GM19395 (cell line): Measurements from ENCODE around the gene MEOX2.

Source experiments
- ATAC-seq: cut with Tn5 transposase; IDR thresholded peaks from one replicate; pipeline ENCODE4 v1.9.1; 2021; ENCODE audit warnings: mild to moderate bottlenecking, moderate library complexity; ENCODE audit not compliant: unreplicated experiment

Gene MEOX2

GRCh38 chr7:15618275-15618674 lies 68.2 kb downstream of the MEOX2 start:
- no peak for ATAC-seq

DNA sequence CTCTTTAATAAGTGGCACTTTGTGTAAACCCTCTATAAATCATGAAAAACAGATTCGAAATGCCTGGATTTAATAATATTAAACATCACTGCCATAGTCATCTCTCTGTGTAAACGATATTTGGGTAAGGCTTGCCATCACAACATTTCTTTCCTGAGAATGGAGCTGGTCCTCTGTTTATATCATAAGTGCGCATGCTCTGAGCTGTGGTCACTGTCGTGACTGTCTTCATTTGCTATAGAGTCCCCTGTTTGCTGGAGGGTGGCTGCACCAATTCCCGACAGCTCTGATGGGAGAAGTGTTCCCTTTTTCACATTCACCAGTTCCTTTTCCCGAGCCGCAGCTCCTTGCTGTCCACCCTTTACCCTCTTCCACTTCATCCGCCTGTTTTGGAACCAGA lies 74.3 kb downstream of the MEOX2 start:
- ATAC-seq = no peak

GRCh38 chr7:15610503-15610902 lies 76.0 kb downstream of the MEOX2 start:
- no peak for ATAC-seq

DNA sequence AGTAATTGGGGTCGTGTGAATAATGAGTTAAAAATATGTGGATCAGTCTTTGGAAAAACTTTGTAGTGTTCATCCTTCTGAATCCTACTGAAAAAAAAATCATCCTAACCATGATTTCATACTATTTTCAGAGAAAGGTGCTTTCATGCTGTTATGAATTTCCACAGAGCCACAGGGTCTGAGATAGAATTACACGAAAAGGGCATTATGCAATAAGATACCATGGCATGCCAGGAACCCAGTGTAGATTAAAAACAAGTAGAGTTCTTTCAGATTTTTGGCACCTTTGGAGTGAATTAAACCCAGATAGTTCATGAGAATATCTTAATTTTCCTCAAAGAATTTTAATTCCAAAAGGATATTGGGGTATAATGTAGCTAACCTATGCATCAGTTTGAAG lies 77.2 kb downstream of the MEOX2 start:
- ATAC-seq = no peak

DNA sequence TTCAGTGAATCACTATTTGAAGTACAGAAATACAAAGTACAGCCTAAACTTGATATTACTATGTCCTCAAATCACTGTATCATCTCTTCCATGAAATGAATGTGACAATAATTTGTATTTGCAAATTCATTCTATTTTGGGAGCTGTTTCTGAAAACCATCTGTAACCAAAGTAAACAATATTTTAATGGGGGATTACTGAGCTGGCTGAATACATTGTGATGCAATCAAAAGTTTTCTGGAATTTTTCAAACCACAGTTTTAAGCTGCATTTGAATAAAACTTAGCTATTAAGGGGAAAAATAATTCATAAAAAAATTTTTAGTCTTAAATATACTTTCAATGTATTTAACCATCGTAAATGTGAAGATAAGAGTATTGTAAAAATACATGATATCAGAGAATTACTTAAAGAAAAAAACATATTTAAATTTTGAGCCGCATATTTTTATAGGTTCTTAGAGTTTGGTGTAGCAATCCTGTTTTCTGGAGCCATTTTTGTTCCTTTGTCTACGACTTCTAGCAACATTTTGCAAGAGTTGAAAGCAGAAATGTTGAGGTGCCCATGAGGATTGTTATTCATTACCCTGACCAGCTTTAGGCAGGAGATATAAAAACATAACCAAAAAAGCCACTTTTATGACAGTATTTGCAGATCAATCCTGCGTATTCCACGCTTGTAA lies 78.8 kb downstream of the MEOX2 start:
- ATAC-seq = no peak

GRCh38 chr7:15606561-15606960 lies 79.9 kb downstream of the MEOX2 start:
- ATAC-seq = no peak

- ATAC-seq = no peak
Observed at GRCh38 chr7:15604166-15604565, 82.3 kb downstream of the MEOX2 start.

- no peak for ATAC-seq
Observed at GRCh38 chr7:15603124-15603523, 83.4 kb downstream of the MEOX2 start.

DNA sequence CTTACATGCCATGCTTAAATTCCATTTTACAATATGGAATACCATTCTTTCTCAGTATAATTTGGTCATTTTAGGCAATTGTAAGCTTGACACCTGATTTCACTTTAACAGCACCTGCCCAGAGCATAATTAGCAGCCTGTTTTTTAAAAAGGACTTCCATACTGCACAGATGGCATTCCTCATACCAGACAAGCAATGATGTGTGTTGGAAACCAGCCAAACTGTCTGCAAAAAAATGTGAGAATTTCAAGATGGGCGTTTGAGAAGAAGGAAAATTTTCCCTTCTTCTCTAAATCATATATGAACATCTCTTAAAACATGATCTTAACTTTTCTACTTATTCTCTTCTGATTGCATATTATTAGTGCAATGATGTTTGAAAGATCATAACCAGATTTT lies 84.2 kb downstream of the MEOX2 start:
- no peak for ATAC-seq

GRCh38 chr7:15601175-15601574 lies 85.3 kb downstream of the MEOX2 start:
- ATAC-seq = no peak

DNA sequence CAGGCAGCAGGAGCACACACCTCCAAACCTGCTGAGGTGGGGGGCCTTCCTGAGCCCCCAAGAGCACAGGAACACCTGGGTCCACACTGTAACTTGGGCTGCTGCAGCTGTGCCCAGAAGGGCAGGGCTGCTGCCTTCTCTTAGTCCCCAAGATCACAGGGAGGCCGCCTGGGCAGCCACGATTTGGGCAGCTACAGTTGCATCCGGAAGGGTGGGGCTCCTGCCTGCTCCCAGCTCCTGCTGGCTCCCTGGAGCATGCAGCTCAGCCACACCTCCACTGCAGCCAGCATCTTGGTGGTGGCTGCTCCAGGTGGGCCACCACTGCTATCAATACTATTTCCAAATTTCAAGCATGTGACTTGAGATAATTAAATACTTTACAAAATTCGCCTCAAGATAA lies 86.2 kb downstream of the MEOX2 start:
- no peak for ATAC-seq

GRCh38 chr7:15594461-15594860 lies 92.0 kb downstream of the MEOX2 start:
- no peak for ATAC-seq

DNA sequence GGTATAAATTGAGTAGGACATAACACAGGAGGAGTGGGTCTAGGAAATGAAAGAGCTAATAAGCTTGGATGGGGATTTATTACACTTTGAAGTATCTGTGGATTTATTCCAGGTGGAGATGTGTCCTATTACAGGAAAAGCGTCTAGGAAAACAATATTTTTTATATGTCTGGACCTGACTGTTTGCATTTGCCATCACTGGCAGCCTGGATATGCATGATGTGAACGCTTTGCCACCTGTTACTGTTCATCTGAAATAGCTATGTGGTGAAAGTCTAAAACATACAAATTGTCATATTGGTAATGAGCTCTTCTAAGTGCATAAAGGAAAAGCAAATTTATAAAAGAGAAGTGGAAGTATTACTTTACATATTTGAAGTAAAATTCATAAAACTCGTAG lies 93.1 kb downstream of the MEOX2 start:
- no peak for ATAC-seq

DNA sequence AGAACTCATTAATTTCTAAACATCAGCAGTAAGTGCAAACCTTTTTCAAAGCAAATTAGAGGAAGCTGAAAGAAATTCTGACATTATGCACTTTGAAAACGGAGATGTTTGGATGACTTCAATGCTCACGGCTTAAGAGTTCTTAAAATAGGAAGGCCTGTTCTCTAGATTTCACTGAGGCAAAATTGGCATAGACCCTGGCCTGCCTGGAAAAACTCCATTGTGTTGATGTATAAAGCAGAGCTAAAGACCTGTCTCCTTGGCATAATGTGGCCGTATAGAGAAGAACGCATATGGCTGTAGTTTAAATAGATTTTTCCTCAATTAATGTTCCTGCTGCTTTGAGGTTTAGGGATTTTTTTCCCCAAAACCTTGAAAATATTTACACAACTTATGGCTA lies 100.2 kb downstream of the MEOX2 start:
- no peak for ATAC-seq

- ATAC-seq = no peak
Observed at GRCh38 chr7:15584575-15584974, 101.9 kb downstream of the MEOX2 start.

DNA sequence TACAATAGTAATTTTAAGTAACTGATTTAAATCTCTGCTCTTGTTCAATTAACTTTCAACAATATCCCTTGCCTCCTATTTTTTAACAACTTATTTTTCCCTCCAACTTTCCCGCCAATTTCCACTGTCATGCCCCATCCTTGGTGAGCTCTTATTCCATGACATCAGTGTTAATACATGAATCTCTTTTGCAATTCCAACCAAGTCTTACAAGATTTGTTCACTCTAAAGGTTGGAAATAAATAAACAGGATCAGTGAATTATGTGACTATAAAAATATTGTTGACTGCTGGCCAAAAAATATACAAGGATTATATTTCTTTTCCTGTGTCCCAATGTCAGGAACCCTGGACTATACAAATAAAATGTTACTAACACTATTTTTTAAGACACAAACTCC lies 103.7 kb downstream of the MEOX2 start:
- no peak for ATAC-seq

DNA sequence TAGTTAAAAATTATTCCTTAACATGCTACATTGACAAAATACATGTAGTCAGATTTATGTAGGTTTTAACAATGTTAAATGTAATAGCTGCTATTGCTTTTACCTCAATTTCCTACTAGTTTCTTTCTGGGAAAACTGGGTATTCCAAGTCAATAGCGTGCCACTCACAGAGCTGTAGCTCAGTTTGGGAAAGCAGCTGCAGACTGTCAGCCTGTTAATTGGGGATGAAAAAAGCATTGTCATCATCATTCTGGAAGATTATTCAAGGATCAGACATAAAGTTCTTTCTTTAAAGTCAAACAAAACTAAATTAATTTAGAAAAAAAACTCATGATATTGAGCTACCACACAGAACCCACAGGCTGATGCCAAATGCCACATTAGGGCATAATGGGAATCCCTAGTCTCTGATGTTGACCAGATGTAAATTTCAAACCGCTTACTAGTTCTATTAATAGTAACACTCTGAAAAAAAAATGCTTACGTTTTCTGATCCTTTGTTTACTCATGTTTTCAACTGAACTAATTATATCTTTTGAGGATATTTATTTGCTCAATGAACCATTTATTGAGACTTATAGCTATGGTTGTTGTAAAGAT lies 105.0 kb downstream of the MEOX2 start:
- no peak for ATAC-seq

GRCh38 chr7:15580604-15581351 lies 105.7 kb downstream of the MEOX2 start:
- no peak for ATAC-seq

- no peak for ATAC-seq
Observed at GRCh38 chr7:15577600-15577999, 108.9 kb downstream of the MEOX2 start.

DNA sequence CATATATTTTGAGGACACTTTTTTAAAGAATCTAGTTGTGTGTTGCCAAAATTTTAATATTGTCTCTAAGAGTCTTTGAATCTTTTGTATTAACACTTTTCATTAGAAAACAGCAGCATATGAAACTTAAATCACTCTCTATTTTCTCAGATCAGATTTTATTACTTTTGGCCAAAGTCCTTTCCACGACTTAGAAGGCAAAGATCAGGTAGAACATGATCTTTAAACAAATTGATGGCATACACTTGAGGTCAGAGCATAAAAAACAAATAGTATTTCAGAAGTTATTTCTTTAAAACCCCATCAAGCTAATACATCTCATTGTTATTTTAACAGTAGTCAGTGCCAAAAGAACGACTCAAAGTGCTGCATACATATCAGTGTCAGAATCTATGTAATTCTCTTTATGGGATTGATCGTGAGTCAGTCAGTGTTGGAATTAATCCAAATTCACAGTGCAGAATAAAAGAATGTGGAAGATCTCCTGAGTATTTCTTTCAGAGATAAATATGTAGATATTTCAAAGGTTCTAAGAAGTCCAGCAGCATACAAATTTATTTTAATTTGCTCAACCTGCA lies 115.1 kb downstream of the MEOX2 start:
- no peak for ATAC-seq

DNA sequence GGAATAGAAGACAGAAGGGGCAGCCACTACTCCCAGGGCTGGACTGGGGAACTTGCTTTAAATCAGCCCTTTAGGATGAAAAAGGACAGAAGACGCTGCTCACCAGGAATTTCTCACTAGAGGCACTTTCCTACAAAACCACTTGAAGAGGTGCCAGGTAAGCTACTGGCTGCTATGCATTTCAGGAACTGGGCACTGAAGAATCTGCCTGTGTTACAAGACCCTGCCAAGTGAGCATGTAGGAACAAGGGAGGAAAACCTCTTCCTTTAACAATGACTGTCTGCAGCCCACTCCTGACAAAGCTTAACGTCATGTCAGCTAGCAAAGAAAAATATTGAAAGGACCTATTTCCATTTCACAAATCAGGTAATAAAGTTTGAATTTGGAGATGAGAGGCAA lies 118.8 kb downstream of the MEOX2 start:
- ATAC-seq = no peak

DNA sequence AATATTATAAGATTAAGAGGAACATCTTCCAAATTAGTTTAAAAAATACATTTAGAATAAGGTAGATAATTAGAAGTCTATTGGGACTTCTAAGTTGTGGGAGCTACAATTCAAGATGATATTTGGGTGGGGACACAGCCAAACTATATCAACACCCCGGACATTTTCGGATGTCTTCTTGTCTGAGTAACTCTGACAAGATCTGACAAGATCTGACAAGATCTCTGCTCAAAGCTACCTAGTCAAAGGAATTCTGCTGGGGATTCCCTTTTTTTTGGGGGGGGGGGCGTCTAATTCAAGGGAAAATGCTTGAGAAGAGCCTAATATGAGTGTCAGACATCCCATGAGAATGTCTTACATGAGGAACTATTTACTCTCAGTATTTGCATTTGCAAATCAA lies 119.4 kb downstream of the MEOX2 start:
- no peak for ATAC-seq
